ENCODE results near the gene PALLD. TPM values are rescaled to one million over a fixed set of nuclear protein-coding genes. Genes with fewer than 3 reads are reported as not detected.

The PALLD gene
- total and polyA plus RNA-seq, 12 donors: 30.3 to 203 (median 90.5) TPM

- H3K4me3 ChIP-seq: no peak overlapping the region
- H3K27ac ChIP-seq: no peak overlapping the region
- DNase-seq: no peak
- WGBS, 4 donors: 86 to 93% (median 90%) methylated on average over 4 of the region's 4 CpGs
- no peaks in the 10 kb centered on the region for H3K27me3 ChIP-seq
- intact Hi-C loops (cut with DNase I): no loop called here
- H3K9me3 ChIP-seq (replicated peaks in 1 of 3): no peaks in the 10 kb centered on the region
- H3K36me3 ChIP-seq (replicated peaks in 1 of 2): no peaks in the 10 kb centered on the region
- no peaks in the 10 kb centered on the region for H3K4me1 ChIP-seq (replicated peaks in 1 of 2)
- no peak for TF ChIP-seq CTCF (IDR thresholded peaks at IDR 0.05)
- no peak for TF ChIP-seq POLR2A (IDR thresholded peaks at IDR 0.05)
These were observed 183.0 kb downstream of the PALLD start for GRCh38 chr4:168679819-168680218.

- TF ChIP-seq CTCF (IDR thresholded peaks at IDR 0.05) (no peak), POLR2A (IDR thresholded peaks at IDR 0.05) (no peak)
These were observed 186.1 kb downstream of the PALLD start for GRCh38 chr4:168682898-168683500.

GRCh38 chr4:168683595-168683994 is 186.7 kb downstream of the PALLD start:
- H3K27ac ChIP-seq: no peak overlapping the region
- TF ChIP-seq CTCF (IDR thresholded peaks at IDR 0.05) (no peak), POLR2A (IDR thresholded peaks at IDR 0.05) (no peak)
- no peaks in the 10 kb centered on the region for H3K9me3 ChIP-seq (replicated peaks in 1 of 3)
- H3K4me1 ChIP-seq (replicated peaks in 1 of 2): no peaks in the 10 kb centered on the region
- H3K36me3 ChIP-seq (replicated peaks in 1 of 2): no peaks in the 10 kb centered on the region
- no peaks in the 10 kb centered on the region for H3K27me3 ChIP-seq
- 97 to 100% (median 99%) methylated on average over 1 of the region's 1 CpG for WGBS, 4 donors
- DNase-seq: no peak
- intact Hi-C loops (cut with DNase I): no loop called here
- H3K4me3 ChIP-seq: no peak overlapping the region

More at GRCh38 chr4:168682898-168683500, 186.1 kb downstream of the PALLD start:
- H3K36me3 ChIP-seq (replicated peaks in 1 of 2): no peaks in the 10 kb centered on the region
- H3K4me3 ChIP-seq: no peak overlapping the region
- no peak for DNase-seq
- intact Hi-C loops (cut with DNase I): no loop called here
- no peaks in the 10 kb centered on the region for H3K4me1 ChIP-seq (replicated peaks in 1 of 2)
- H3K27me3 ChIP-seq: no peaks in the 10 kb centered on the region
- H3K9me3 ChIP-seq (replicated peaks in 1 of 3): no peaks in the 10 kb centered on the region
- 57 to 72% (median 63%) methylated on average over 3 of the region's 3 CpGs for WGBS, 4 donors
- H3K27ac ChIP-seq: no peak overlapping the region

GRCh38 chr4:168685136-168685809 is 188.4 kb downstream of the PALLD start:
- WGBS, 4 donors: 66 to 74% (median 68%) methylated on average over 8 of the region's 8 CpGs
- TF ChIP-seq CTCF (IDR thresholded peaks at IDR 0.05) (no peak), POLR2A (IDR thresholded peaks at IDR 0.05) (no peak)
- Histone ChIP-seq H3K36me3 (replicated peaks in 1 of 2) (no peaks in the 10 kb centered on the region), H3K27ac (no peak overlapping the region), H3K27me3 (no peaks in the 10 kb centered on the region), H3K4me3 (no peak overlapping the region), H3K9me3 (replicated peaks in 1 of 3) (no peaks in the 10 kb centered on the region), H3K4me1 (replicated peaks in 1 of 2) (no peaks in the 10 kb centered on the region)
- no peak for DNase-seq
- intact Hi-C loops (cut with DNase I): no loop called here
